Psoas muscle (tissue), 8 donors: ENCODE measurements around the gene ACTL8. TPM values are rescaled to one million over a fixed set of nuclear protein-coding genes. Genes with fewer than 3 reads are reported as not detected.

Source experiments
- ATAC-seq, 4 donors: fragments of 200-7000 bp; cut with Tn5 transposase; one replicate each; pipeline ENCODE4 v1.9.1; 2020; ENCODE audit warnings: moderate library complexity in 3 of 4, mild to moderate bottlenecking in 2 of 4
- DNase-seq, 2 donors: peaks; one replicate each; pipeline ENCODE4 v3.0.0-alpha.2; 2020
- H3K27ac ChIP-seq: fragments of 200-600 bp; one replicate; pipeline ENCODE4 v1.8.0; 2022
- H3K27me3 ChIP-seq, 3 donors: fragments of 200-600 bp in 1 of 3; one replicate each; pipeline versions ENCODE4 v1.6.1 to v1.8.0; 2013 to 2022; ENCODE audit warnings: low read length in 2 of 3, mild to moderate bottlenecking in 2 of 3, moderate library complexity in 1 of 3; ENCODE audit not compliant: insufficient read depth in 3 of 3
- H3K36me3 ChIP-seq, 2 donors: fragments of 200-600 bp in 1 of 2; one replicate each; pipeline versions ENCODE4 v1.6.1 to v1.8.0; 2013 to 2022; ENCODE audit warnings: low read depth in 1 of 2, mild to moderate bottlenecking in 1 of 2, moderate library complexity in 1 of 2; ENCODE audit not compliant: insufficient read depth in 1 of 2
- H3K4me1 ChIP-seq: fragments of 200-600 bp; one replicate; pipeline ENCODE4 v1.8.0; 2022
- H3K4me3 ChIP-seq: fragments of 200-600 bp; one replicate; pipeline ENCODE4 v1.8.0; 2022; ENCODE audit warnings: mild to moderate bottlenecking
- H3K9me3 ChIP-seq: fragments of 200-600 bp; one replicate; pipeline ENCODE4 v1.8.0; 2022
- WGBS, 3 donors: extraction: QIAGEN DNeasy Blood & Tissue Kit; methylation state at CpG; one replicate each; pipeline versions ENCODE4 v1.1.6 to v1.1.7; 2013; 5-methylcytosine and 5-hydroxymethylcytosine counted together
- intact Hi-C, 2 donors: fragments of 100-400 bp; cut with DNase I; formaldehyde crosslinking; loops; one replicate each; pipeline versions ENCODE4 v1.11.0 to v1.14.2; 2022
- polyA plus RNA-seq, 3 donors: library from polyadenylated mRNA; stranded (reverse); fragments of 200-250 nt; gene quantifications; one replicate each; pipeline ENCODE4 v1.2.3, GENCODE V29; 2013
- total RNA-seq, 4 donors: library from RNA; stranded (reverse); fragmentation: NEBNext Ultra II Directional in 2 of 4; extraction: Animal tissue kit (Norgen Biotek cat#: 25700) in 2 of 4; gene quantifications; one replicate each; pipeline versions ENCODE4 v1.2.1 to v1.2.4, GENCODE V29; 2021 to 2023
- TF ChIP-seq, protein P1 (sequence below): fragments of 200-600 bp; IDR thresholded peaks from one replicate; pipeline ENCODE4 v1.8.0; 2022; ENCODE audit warnings: antibody characterized with exemption
- donor health status: healthy with polysubstance abuse.
- donor health status: DM: no; HTN: no; CAD: no; lungs with moderate emphysema.
- donor health status: Bipolar disorder and iron deficiency.
- donor health status: healthy.
- donor health status: DM: yes; HTN: yes; CAD: no.
- donor health status: DM: no; HTN: no; CAD: no.
- donor health status: DM: no; HTN: no; CAD: no.
- donor health status: DM: yes; HTN: yes; CAD: no.

ACTL8 gene
- total and polyA plus RNA-seq, 7 donors, result not detected

DNA sequence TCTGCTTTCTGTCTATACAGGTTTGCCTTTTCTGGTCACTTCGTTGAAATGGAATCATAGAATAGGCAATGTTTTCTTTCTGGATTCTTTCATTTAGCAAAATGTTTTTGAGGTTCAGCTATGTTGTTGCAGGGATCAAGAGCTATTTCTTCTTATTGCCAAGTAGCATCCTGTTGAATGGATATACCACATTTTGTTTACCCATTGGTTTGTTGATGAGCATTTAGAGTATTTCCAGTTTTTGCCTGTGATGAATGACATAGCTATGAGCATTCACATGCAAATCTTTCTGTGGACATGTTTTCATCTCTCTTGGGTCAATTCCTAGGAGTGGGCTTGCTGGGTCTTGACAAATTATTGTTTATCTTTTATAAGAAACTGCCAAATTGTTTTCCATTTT, 115.5 kb downstream of the ACTL8 start:
- peaks cover 0 to 7% (median 5%) of the 10 kb centered on the region in 3 donors for H3K27me3 ChIP-seq
- TF ChIP-seq, protein P1, sequence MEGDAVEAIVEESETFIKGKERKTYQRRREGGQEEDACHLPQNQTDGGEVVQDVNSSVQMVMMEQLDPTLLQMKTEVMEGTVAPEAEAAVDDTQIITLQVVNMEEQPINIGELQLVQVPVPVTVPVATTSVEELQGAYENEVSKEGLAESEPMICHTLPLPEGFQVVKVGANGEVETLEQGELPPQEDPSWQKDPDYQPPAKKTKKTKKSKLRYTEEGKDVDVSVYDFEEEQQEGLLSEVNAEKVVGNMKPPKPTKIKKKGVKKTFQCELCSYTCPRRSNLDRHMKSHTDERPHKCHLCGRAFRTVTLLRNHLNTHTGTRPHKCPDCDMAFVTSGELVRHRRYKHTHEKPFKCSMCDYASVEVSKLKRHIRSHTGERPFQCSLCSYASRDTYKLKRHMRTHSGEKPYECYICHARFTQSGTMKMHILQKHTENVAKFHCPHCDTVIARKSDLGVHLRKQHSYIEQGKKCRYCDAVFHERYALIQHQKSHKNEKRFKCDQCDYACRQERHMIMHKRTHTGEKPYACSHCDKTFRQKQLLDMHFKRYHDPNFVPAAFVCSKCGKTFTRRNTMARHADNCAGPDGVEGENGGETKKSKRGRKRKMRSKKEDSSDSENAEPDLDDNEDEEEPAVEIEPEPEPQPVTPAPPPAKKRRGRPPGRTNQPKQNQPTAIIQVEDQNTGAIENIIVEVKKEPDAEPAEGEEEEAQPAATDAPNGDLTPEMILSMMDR, result no peak
- H3K36me3 ChIP-seq, result no peaks in the 10 kb centered on the region
- no peak for ATAC-seq
- no peak for DNase-seq
- H3K9me3 ChIP-seq, result no peaks in the 10 kb centered on the region
- H3K4me1 ChIP-seq, result no peaks in the 10 kb centered on the region
- WGBS, 3 donors, result 81 to 94% (median 88%) methylated on average over 1 of the region's 1 CpG
- intact Hi-C loops, result no loop called here
- no peak overlapping the region for H3K27ac ChIP-seq
- H3K4me3 ChIP-seq, result no peak overlapping the region

DNA sequence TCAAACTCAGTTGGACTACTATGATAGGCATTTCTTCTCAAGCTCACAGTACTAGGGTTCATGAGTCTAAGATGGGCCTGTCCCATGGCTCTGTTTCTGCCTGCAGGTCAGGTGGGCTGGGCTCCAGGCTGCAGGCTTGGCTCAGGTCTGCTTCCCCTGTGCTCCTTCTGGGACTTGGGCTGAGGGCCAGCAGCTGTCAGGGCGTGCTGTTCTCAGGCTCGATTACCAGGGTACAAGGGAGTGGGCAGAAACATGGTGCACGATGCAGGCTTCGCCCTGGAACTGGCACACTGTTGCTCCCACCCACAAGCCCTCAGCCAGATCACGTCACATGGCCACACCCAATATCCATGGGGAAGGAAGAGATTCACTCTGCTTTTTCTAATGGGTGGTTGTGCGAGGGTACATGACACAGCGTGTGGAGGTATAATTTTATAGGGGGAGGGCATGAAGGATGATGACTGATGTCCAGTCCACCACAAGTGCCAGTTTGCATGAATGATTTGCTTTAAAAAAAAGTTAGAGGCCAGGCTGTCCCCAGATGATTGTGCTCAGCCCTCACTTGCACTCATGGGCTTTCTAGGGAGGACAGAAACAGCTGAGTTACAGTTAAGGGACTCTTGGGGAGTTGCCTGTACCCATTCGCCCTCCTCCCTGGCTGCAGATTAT, 118.0 kb downstream of the ACTL8 start:
- Histone ChIP-seq H3K4me3 (no peak overlapping the region), H3K36me3 (no peaks in the 10 kb centered on the region), H3K4me1 (no peaks in the 10 kb centered on the region), H3K9me3 (peaks cover 3% of the 10 kb centered on the region), H3K27ac (no peak overlapping the region), H3K27me3 (peaks cover 0 to 5% (median 0%) of the 10 kb centered on the region in 3 donors)
- intact Hi-C loops, result no loop called here
- WGBS, 3 donors, result 36 to 48% (median 36%) methylated on average over 8 of the region's 8 CpGs
- DNase-seq, result no peak
- no peak for ATAC-seq
- TF ChIP-seq, protein P1, result no peak

DNA sequence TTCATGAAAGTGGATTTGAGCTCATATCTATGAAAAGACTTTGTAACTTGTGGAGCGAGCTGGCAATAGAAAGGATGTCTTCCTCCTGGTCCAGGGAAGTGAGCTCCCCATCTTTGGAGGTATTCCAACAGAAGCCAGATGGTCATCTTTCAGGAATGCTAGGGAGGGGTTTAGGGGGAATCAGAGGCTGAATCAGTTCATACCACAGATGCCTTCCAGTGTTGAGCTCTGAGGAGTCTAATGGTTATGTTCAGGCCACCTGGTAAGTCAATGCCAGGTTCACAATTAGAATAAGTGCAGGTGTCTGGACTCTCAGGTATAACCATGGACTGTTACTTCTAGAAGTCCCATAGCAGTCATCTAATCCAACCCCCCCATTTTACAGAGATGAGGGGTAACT, 119.1 kb downstream of the ACTL8 start:
- TF ChIP-seq, protein P1, result no peak
- H3K36me3 ChIP-seq, result no peaks in the 10 kb centered on the region
- intact Hi-C loops, result no loop called here
- no peak for DNase-seq
- no peak overlapping the region for H3K27ac ChIP-seq
- 44 to 73% (median 46%) methylated on average over 1 of the region's 1 CpG for WGBS, 3 donors
- peaks cover 3% of the 10 kb centered on the region for H3K9me3 ChIP-seq
- H3K4me1 ChIP-seq, result no peaks in the 10 kb centered on the region
- H3K4me3 ChIP-seq, result no peak overlapping the region
- ATAC-seq, result no peak
- H3K27me3 ChIP-seq, result peaks cover 0 to 6% (median 2%) of the 10 kb centered on the region in 3 donors

DNA sequence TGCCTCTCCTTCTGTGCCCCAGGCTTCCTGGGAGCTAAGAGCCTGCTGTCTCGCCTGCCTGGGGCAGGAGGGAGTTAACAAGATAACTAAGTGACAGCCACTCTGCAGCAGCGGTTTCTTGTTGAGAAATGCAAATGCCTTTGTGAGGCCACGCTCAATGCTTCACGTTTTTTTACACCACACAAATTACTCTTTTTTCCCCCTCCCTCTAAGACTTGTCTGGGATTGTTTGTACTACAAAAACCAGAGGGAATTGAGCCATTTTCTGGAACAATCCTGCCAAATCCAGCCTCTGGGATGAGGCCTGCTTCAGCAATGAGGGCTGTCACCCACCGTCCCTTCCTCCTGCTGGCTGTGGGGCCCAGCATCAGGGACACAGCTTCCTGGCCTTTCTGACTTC, 119.6 kb downstream of the ACTL8 start:
- Histone ChIP-seq H3K27me3 (peaks cover 0 to 9% (median 2%) of the 10 kb centered on the region in 3 donors), H3K9me3 (peaks cover 3% of the 10 kb centered on the region), H3K4me3 (no peak overlapping the region), H3K36me3 (no peaks in the 10 kb centered on the region), H3K27ac (no peak overlapping the region), H3K4me1 (no peaks in the 10 kb centered on the region)
- intact Hi-C loops, result no loop called here
- 33 to 37% (median 34%) methylated on average over 5 of the region's 5 CpGs for WGBS, 3 donors
- ATAC-seq (no peak), DNase-seq (no peak)
- TF ChIP-seq, protein P1, result no peak
